ENCODE data around the gene MXI1. TPM values are rescaled to one million over a fixed set of nuclear protein-coding genes. Genes with fewer than 3 reads are reported as not detected.

Gene MXI1
- total RNA-seq, 1 donor from 2014 or later: 23.5 TPM

- Histone ChIP-seq H3F3A (ENCODE audit: low read depth) (peaks cover 31% of the 10 kb centered on the region), H3K4me1 (no peaks in the 10 kb centered on the region), H4K20me1 (ENCODE audit: low read depth) (peaks cover 5% of the 10 kb centered on the region), H3K27me3 (no peaks in the 10 kb centered on the region), H3K79me2 (ENCODE audit: low read depth) (no peaks in the 10 kb centered on the region), H3K9me3 (ENCODE audit: low read depth) (no peaks in the 10 kb centered on the region), H3K27ac (no peak overlapping the region), H2AFZ (replicated peaks) (no peak overlapping the region), H3K4me3 (no peak overlapping the region), H3K4me2 (no peak overlapping the region), H3K9ac (no peak overlapping the region), H3K36me3 (peaks cover 4% of the 10 kb centered on the region)
- Mint-ChIP-seq H3K27ac (no peak overlapping the region), H3K36me3 (peaks cover 11% of the 10 kb centered on the region), H3K9me3 (no peaks in the 10 kb centered on the region), H3K27me3 (ENCODE audit: insufficient read depth, low read depth) (peaks cover 4% of the 10 kb centered on the region), H3K4me1 (peaks cover 20% of the 10 kb centered on the region), H3K4me3 (no peak overlapping the region)
- DNase-seq (ENCODE audit: low spot score): no peak
- TF ChIP-seq, protein P1, sequence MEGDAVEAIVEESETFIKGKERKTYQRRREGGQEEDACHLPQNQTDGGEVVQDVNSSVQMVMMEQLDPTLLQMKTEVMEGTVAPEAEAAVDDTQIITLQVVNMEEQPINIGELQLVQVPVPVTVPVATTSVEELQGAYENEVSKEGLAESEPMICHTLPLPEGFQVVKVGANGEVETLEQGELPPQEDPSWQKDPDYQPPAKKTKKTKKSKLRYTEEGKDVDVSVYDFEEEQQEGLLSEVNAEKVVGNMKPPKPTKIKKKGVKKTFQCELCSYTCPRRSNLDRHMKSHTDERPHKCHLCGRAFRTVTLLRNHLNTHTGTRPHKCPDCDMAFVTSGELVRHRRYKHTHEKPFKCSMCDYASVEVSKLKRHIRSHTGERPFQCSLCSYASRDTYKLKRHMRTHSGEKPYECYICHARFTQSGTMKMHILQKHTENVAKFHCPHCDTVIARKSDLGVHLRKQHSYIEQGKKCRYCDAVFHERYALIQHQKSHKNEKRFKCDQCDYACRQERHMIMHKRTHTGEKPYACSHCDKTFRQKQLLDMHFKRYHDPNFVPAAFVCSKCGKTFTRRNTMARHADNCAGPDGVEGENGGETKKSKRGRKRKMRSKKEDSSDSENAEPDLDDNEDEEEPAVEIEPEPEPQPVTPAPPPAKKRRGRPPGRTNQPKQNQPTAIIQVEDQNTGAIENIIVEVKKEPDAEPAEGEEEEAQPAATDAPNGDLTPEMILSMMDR (IDR thresholded peaks at IDR 0.05): no peak
- TF ChIP-seq EZH2 (IDR thresholded peaks at IDR 0.05) (no peak), EZH2phosphoT487 (IDR thresholded peaks at IDR 0.05) (no peak)
Measured at GRCh38 chr10:110285501-110285900, 78.1 kb downstream of the MXI1 start.

DNA sequence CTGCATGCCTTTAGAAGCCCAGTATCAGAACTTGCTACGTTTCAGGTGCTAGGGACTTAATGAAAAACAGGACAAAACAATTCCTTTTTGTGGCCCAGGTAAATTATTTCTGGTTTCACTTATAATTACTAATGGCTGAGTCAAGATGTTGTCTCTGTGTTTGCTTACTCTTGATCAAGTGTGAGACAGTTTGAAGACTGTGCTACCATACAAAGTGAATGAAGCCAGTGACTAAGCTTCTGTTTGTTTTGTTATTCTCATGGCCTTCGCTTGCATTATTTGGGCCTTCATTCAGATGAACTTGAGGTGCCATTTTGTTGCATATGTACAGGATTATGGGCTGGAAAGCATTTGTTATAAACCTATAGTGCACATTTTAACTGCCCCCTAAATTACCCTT lies 79.4 kb downstream of the MXI1 start:
- Mint-ChIP-seq H3K27ac (no peak overlapping the region), H3K27me3 (ENCODE audit: insufficient read depth, low read depth) (peaks cover 4% of the 10 kb centered on the region), H3K4me3 (no peak overlapping the region), H3K4me1 (peaks cover 20% of the 10 kb centered on the region), H3K36me3 (peaks cover 9% of the 10 kb centered on the region), H3K9me3 (no peaks in the 10 kb centered on the region)
- H2AFZ ChIP-seq (replicated peaks): no peak overlapping the region
- H3K36me3 ChIP-seq: no peaks in the 10 kb centered on the region
- H4K20me1 ChIP-seq (ENCODE audit: low read depth): peaks cover 2% of the 10 kb centered on the region
- TF ChIP-seq EZH2phosphoT487 (IDR thresholded peaks at IDR 0.05): no peak
- TF ChIP-seq EZH2 (IDR thresholded peaks at IDR 0.05): no peak
- TF ChIP-seq, protein P1 (IDR thresholded peaks at IDR 0.05): no peak
- H3K27me3 ChIP-seq: no peaks in the 10 kb centered on the region
- no peak overlapping the region for H3K9ac ChIP-seq
- no peaks in the 10 kb centered on the region for H3K79me2 ChIP-seq (ENCODE audit: low read depth)
- no peak overlapping the region for H3K4me3 ChIP-seq
- no peak overlapping the region for H3K27ac ChIP-seq
- no peak overlapping the region for H3K4me2 ChIP-seq
- H3K4me1 ChIP-seq: no peaks in the 10 kb centered on the region
- DNase-seq (ENCODE audit: low spot score): no peak
- H3F3A ChIP-seq (ENCODE audit: low read depth): peaks cover 34% of the 10 kb centered on the region
- H3K9me3 ChIP-seq (ENCODE audit: low read depth): no peaks in the 10 kb centered on the region

- H3K9ac ChIP-seq: no peak overlapping the region
- H3K27ac ChIP-seq: no peak overlapping the region
- H3K4me3 ChIP-seq: no peak overlapping the region
- peaks cover 18% of the 10 kb centered on the region for H3F3A ChIP-seq (ENCODE audit: low read depth)
- H3K9me3 ChIP-seq (ENCODE audit: low read depth): no peaks in the 10 kb centered on the region
- Mint-ChIP-seq H3K27me3 (ENCODE audit: insufficient read depth, low read depth) (no peaks in the 10 kb centered on the region), H3K9me3 (no peaks in the 10 kb centered on the region), H3K4me1 (peaks cover 4% of the 10 kb centered on the region), H3K4me3 (no peak overlapping the region), H3K36me3 (peaks cover 22% of the 10 kb centered on the region), H3K27ac (no peak overlapping the region)
- H2AFZ ChIP-seq (replicated peaks): no peak overlapping the region
- TF ChIP-seq, protein P1 (IDR thresholded peaks at IDR 0.05): no peak
- TF ChIP-seq EZH2phosphoT487 (IDR thresholded peaks at IDR 0.05) (no peak), EZH2 (IDR thresholded peaks at IDR 0.05) (no peak)
- no peak overlapping the region for H3K4me2 ChIP-seq
- no peak for DNase-seq (ENCODE audit: low spot score)
- peaks cover 42% of the 10 kb centered on the region for H3K79me2 ChIP-seq (ENCODE audit: low read depth)
- no peaks in the 10 kb centered on the region for H3K27me3 ChIP-seq
- H3K36me3 ChIP-seq: peaks cover 63% of the 10 kb centered on the region
- H4K20me1 ChIP-seq (ENCODE audit: low read depth): peaks cover 55% of the 10 kb centered on the region
- H3K4me1 ChIP-seq: no peaks in the 10 kb centered on the region
Measured at GRCh38 chr10:110296966-110297365, 89.6 kb downstream of the MXI1 start.
